Cardiac muscle cell (in vitro differentiated cells and primary cell): ENCODE measurements around the gene MAGEB17. TPM values are rescaled to one million over a fixed set of nuclear protein-coding genes. Genes with fewer than 3 reads are reported as not detected.

Experiments
- DNase-seq, 2 donors: peaks; one replicate each; pipeline versions ENCODE4 v3.0.0 to v3.0.0-alpha.2; 2010 to 2017; ENCODE audit warnings: low read depth in 1 of 2, low spot score in 1 of 2
- H3K27ac ChIP-seq: fragments of 200-600 bp; sonication (generic); 2 replicates; pipeline ENCODE4 v1.5.1; 2016
- H3K27me3 ChIP-seq: fragments of 200-600 bp; sonication (generic); 2 replicates; pipeline ENCODE4 v1.6.0; 2016; ENCODE audit warnings: control low read depth
- H3K36me3 ChIP-seq: fragments of 200-600 bp; sonication (generic); 2 replicates; pipeline ENCODE4 v1.5.1; 2016; ENCODE audit warnings: control low read depth
- H3K4me1 ChIP-seq: fragments of 200-600 bp; sonication (generic); 2 replicates; pipeline ENCODE4 v1.8.1; 2017; ENCODE audit warnings: low read depth, mild to moderate bottlenecking, mixed run types
- H3K4me3 ChIP-seq: fragments of 200-600 bp; sonication (generic); 2 replicates; pipeline ENCODE4 v1.5.1; 2016; ENCODE audit warnings: mild to moderate bottlenecking
- H3K9me3 ChIP-seq: fragments of 200-600 bp; sonication (generic); 2 replicates; pipeline ENCODE4 v1.5.1; 2017; ENCODE audit warnings: low read depth, mild to moderate bottlenecking, control low read depth
- polyA plus RNA-seq: library from polyadenylated mRNA; unstranded; fragments of >200 nt; fragmentation: Nextera tagmentation; extraction: Ambion mirVana; gene quantifications from 2 replicates; pipeline ENCODE4 v1.2.1, GENCODE V29; 2016
- total RNA-seq: library from RNA; depleted of rRNA; stranded (reverse); fragments of >200 nt; gene quantifications from 2 replicates; pipeline ENCODE4 v1.2.3, GENCODE V29; 2016
- TF ChIP-seq, protein P1 (sequence below): IDR thresholded peaks from 2 replicates; pipeline ENCODE4 v1.5.1; 2012; ENCODE audit warnings: low read depth, mild to moderate bottlenecking, low read length

MAGEB17 gene
- total and polyA plus RNA-seq, 2 experiments from 2014 or later = 0.22 TPM; not detected in 1

DNA sequence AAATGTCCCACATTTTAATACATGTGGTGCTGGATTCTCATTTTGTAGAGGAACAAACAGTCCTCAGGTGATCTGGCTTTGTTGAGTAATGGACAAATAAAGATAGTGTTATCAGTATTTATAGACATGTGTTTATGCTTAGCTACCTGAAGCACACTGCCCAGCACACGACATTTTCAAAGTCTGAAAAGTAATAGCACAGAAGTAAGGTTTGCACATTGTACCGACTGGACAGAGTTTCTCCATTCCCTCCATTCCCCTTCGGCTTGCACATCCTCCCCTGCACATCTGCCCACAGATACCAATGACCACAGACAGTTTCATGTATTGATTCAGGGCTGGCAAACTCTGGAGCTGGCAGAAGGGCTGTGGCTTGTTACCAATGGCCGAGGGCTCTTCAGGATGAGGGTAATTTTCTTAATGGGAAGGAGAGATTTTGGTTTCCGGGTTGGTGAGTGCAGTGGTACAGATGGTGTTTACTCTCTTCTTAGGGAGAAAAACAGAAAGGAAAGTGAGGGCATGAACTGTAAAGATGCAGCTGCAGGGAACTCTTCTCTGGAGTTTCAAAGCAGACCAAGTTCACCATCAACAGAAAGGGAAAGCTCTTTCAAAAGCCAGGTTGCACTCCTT is 41.6 kb upstream of the MAGEB17 start:
- TF ChIP-seq, protein P1, sequence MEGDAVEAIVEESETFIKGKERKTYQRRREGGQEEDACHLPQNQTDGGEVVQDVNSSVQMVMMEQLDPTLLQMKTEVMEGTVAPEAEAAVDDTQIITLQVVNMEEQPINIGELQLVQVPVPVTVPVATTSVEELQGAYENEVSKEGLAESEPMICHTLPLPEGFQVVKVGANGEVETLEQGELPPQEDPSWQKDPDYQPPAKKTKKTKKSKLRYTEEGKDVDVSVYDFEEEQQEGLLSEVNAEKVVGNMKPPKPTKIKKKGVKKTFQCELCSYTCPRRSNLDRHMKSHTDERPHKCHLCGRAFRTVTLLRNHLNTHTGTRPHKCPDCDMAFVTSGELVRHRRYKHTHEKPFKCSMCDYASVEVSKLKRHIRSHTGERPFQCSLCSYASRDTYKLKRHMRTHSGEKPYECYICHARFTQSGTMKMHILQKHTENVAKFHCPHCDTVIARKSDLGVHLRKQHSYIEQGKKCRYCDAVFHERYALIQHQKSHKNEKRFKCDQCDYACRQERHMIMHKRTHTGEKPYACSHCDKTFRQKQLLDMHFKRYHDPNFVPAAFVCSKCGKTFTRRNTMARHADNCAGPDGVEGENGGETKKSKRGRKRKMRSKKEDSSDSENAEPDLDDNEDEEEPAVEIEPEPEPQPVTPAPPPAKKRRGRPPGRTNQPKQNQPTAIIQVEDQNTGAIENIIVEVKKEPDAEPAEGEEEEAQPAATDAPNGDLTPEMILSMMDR = no peak
- no peaks in the 10 kb centered on the region for H3K36me3 ChIP-seq
- no peaks in the 10 kb centered on the region for H3K4me1 ChIP-seq
- no peak for DNase-seq
- H3K4me3 ChIP-seq = no peak overlapping the region
- H3K27ac ChIP-seq = no peak overlapping the region
- H3K9me3 ChIP-seq = no peaks in the 10 kb centered on the region
- no peaks in the 10 kb centered on the region for H3K27me3 ChIP-seq

GRCh38 chrX:16130707-16131106 is 36.6 kb upstream of the MAGEB17 start:
- no peak overlapping the region for H3K4me3 ChIP-seq
- H3K27ac ChIP-seq = no peak overlapping the region
- H3K27me3 ChIP-seq = no peaks in the 10 kb centered on the region
- H3K9me3 ChIP-seq = no peaks in the 10 kb centered on the region
- TF ChIP-seq, protein P1 = no peak
- peaks cover 9% of the 10 kb centered on the region for H3K4me1 ChIP-seq
- no peak for DNase-seq
- H3K36me3 ChIP-seq = no peaks in the 10 kb centered on the region

GRCh38 chrX:16134936-16135335 is 32.3 kb upstream of the MAGEB17 start:
- Histone ChIP-seq H3K27ac (no peak overlapping the region), H3K4me1 (peaks cover 9% of the 10 kb centered on the region), H3K27me3 (no peaks in the 10 kb centered on the region), H3K4me3 (no peak overlapping the region), H3K36me3 (no peaks in the 10 kb centered on the region), H3K9me3 (no peaks in the 10 kb centered on the region)
- TF ChIP-seq, protein P1 = no peak
- no peak for DNase-seq

- no peaks in the 10 kb centered on the region for H3K36me3 ChIP-seq
- TF ChIP-seq, protein P1 = no peak
Measured at GRCh38 chrX:16136080-16136479, 31.2 kb upstream of the MAGEB17 start.

DNA sequence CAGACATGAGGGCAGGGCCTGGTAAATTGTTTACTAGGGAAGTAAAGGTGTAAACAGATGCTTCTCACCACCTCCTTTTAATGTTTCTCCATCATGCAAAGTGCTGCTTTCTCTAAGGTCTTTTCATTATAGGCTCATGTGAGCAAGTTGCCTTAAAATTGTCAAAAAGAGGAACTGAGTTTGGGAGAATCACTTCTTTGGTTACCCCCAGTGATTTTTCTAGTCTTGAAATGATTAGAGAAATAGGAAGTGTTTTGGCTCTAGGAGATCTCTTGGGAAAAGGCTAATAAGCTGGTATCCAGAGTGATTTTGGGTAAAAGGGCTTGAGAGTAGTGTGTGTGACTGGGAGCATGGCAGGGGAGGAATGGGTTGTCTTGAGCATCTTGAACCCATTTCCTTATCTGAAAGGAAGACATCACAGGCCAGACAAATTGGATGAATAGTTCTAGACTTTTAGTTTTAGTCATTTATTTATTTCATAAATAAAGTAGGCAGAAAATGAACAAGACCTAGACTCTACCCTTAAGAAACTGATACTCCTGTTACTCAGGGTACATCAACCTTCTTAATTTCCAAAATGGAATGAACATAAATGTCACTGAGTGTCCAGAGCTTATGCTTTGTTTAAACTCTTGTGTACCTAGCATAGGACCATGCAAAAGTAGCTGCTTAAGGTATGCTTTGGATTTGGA is 29.7 kb upstream of the MAGEB17 start:
- H3K4me3 ChIP-seq = no peak overlapping the region
- H3K4me1 ChIP-seq = peaks cover 9% of the 10 kb centered on the region
- H3K27ac ChIP-seq = no peak overlapping the region
- TF ChIP-seq, protein P1 = no peak
- DNase-seq = no peak
- H3K9me3 ChIP-seq = no peaks in the 10 kb centered on the region
- no peaks in the 10 kb centered on the region for H3K27me3 ChIP-seq
- no peaks in the 10 kb centered on the region for H3K36me3 ChIP-seq

More at GRCh38 chrX:16136080-16136479, 31.2 kb upstream of the MAGEB17 start:
- Histone ChIP-seq H3K27ac (no peak overlapping the region), H3K4me1 (peaks cover 9% of the 10 kb centered on the region), H3K9me3 (no peaks in the 10 kb centered on the region), H3K4me3 (no peak overlapping the region), H3K27me3 (no peaks in the 10 kb centered on the region)
- no peak for DNase-seq
